WTC11 (cell line): ENCODE data around the gene TSPAN18. TPM values are rescaled to one million over a fixed set of nuclear protein-coding genes. Genes with fewer than 3 reads are reported as not detected.

ENCODE experiments used
- ATAC-seq: fragments of 200-7000 bp; cut with Tn5 transposase; 2 replicates; pipeline ENCODE4 v1.10.0; 2021; ENCODE audit warnings: mild to moderate bottlenecking, moderate library complexity
- CTCF ChIA-PET: fragments of 300-600 bp; sonication (Branson Sonifier 250); formaldehyde crosslinking; loops from one replicate; lab custom pipeline; 2021; ENCODE audit warnings: antibody characterized with exemption; lab: Charles Lee
- POLR2A ChIA-PET: fragments of 350-600 bp; sonication (Branson Sonifier 250); formaldehyde crosslinking; loops from one replicate; lab custom pipeline; 2021; ENCODE audit warnings: antibody characterized with exemption; lab: Charles Lee
- DNase-seq: peaks from one replicate; pipeline ENCODE4 v3.0.0; 2021; ENCODE audit warnings: low spot score
- H3K27ac Mint-ChIP-seq: 2 replicates; pipeline ENCODE4 v1.8.0; 2021; ENCODE audit warnings: mixed read lengths
- H3K27me3 Mint-ChIP-seq: 2 replicates; pipeline ENCODE4 v1.8.0; 2021; ENCODE audit warnings: low read depth, mild to moderate bottlenecking, moderate library complexity, mixed read lengths
- H3K36me3 Mint-ChIP-seq: 2 replicates; pipeline ENCODE4 v1.8.0; 2021; ENCODE audit warnings: mixed read lengths
- H3K4me1 Mint-ChIP-seq: 2 replicates; pipeline ENCODE4 v1.8.0; 2022; ENCODE audit warnings: mixed read lengths
- H3K4me3 Mint-ChIP-seq: 2 replicates; pipeline ENCODE4 v1.8.0; 2021; ENCODE audit warnings: mild to moderate bottlenecking, moderate library complexity, mixed read lengths
- H3K9me3 Mint-ChIP-seq: 2 replicates; pipeline ENCODE4 v1.8.0; 2021; ENCODE audit warnings: mixed read lengths
- AFF4 ChIP-seq: sonication (generic); formaldehyde crosslinking; IDR thresholded peaks from 2 replicates; pipeline ENCODE4 v1.8.1; 2023; ENCODE audit warnings: mild to moderate bottlenecking, missing genetic modification reagents, borderline replicate concordance
- AR ChIP-seq: fragments of 250-450 bp; sonication (Bioruptor Pico); IDR thresholded peaks from 2 replicates; pipeline ENCODE4 v1.9.0; 2021; ENCODE audit warnings: mild to moderate bottlenecking
- ATF3 ChIP-seq: sonication (generic); formaldehyde crosslinking; conservative IDR thresholded peaks from 2 replicates; pipeline ENCODE4 v1.8.1; 2022; ENCODE audit warnings: mild to moderate bottlenecking, missing genetic modification reagents
- CREB1 ChIP-seq: sonication (generic); formaldehyde crosslinking; IDR thresholded peaks from 2 replicates; pipeline ENCODE4 v1.8.0; 2023; ENCODE audit warnings: mild to moderate bottlenecking, missing genetic modification reagents
- CREM ChIP-seq: sonication (generic); formaldehyde crosslinking; IDR thresholded peaks from 2 replicates; pipeline ENCODE4 v1.8.1; 2022; ENCODE audit warnings: mild to moderate bottlenecking, missing genetic modification reagents, moderate library complexity
- ELF4 ChIP-seq: sonication (generic); formaldehyde crosslinking; IDR thresholded peaks from 2 replicates; pipeline ENCODE4 v1.8.1; 2022; ENCODE audit warnings: low read depth, mild to moderate bottlenecking, moderate library complexity, missing genetic modification reagents
- GABPB1 ChIP-seq: sonication (generic); formaldehyde crosslinking; IDR thresholded peaks from 2 replicates; pipeline ENCODE4 v1.8.1; 2023; ENCODE audit warnings: mild to moderate bottlenecking, missing genetic modification reagents
- JUN ChIP-seq: sonication (generic); formaldehyde crosslinking; IDR thresholded peaks from 2 replicates; pipeline ENCODE4 v1.8.0; 2023; ENCODE audit warnings: mild to moderate bottlenecking, missing genetic modification reagents
- KAT7 ChIP-seq: sonication (generic); formaldehyde crosslinking; IDR thresholded peaks from 2 replicates; pipeline ENCODE4 v1.8.1; 2023; ENCODE audit warnings: missing genetic modification reagents, mild to moderate bottlenecking, borderline replicate concordance
- MLX ChIP-seq: sonication (generic); formaldehyde crosslinking; IDR thresholded peaks from 2 replicates; pipeline ENCODE4 v1.8.1; 2023; ENCODE audit warnings: mild to moderate bottlenecking, missing genetic modification reagents, moderate library complexity
- MYBL2 ChIP-seq: sonication (generic); formaldehyde crosslinking; IDR thresholded peaks from 2 replicates; pipeline ENCODE4 v1.8.1; 2023; ENCODE audit warnings: mild to moderate bottlenecking, moderate library complexity, missing genetic modification reagents
- PRDM15 ChIP-seq: sonication (generic); formaldehyde crosslinking; IDR thresholded peaks from 2 replicates; pipeline ENCODE4 v1.8.0; 2022; ENCODE audit warnings: missing genetic modification reagents
- PRRX2 ChIP-seq: fragments of 250-450 bp; sonication (Bioruptor Pico); IDR thresholded peaks from 2 replicates; pipeline ENCODE4 v1.8.0; 2021; ENCODE audit warnings: mild to moderate bottlenecking
- RORB ChIP-seq: fragments of 250-450 bp; sonication (Bioruptor Pico); IDR thresholded peaks from 2 replicates; pipeline ENCODE4 v1.9.0; 2021; ENCODE audit warnings: mild to moderate bottlenecking
- USF2 ChIP-seq: sonication (generic); formaldehyde crosslinking; IDR thresholded peaks from 2 replicates; pipeline ENCODE4 v1.8.1; 2023; ENCODE audit warnings: mild to moderate bottlenecking, missing genetic modification reagents, moderate library complexity
- ZBTB43 ChIP-seq: sonication (generic); formaldehyde crosslinking; IDR thresholded peaks from 2 replicates; pipeline ENCODE4 v1.8.1; 2023; ENCODE audit warnings: mild to moderate bottlenecking, missing genetic modification reagents
- ZNF121 ChIP-seq: sonication (generic); formaldehyde crosslinking; IDR thresholded peaks from 2 replicates; pipeline ENCODE4 v1.8.0; 2023; ENCODE audit warnings: missing genetic modification reagents
- ZNF263 ChIP-seq: sonication (generic); formaldehyde crosslinking; IDR thresholded peaks from 2 replicates; pipeline ENCODE4 v1.8.1; 2022; ENCODE audit warnings: low read depth, mild to moderate bottlenecking, moderate library complexity, missing genetic modification reagents
- ZNF425 ChIP-seq: fragments of 250-450 bp; sonication (Bioruptor Pico); conservative IDR thresholded peaks from 2 replicates; pipeline ENCODE4 v1.9.0; 2021; ENCODE audit warnings: mild to moderate bottlenecking
- ZNF671 ChIP-seq: fragments of 250-450 bp; sonication (Bioruptor Pico); IDR thresholded peaks from 2 replicates; pipeline ENCODE4 v1.8.0; 2021; ENCODE audit warnings: mild to moderate bottlenecking
- total RNA-seq: library from RNA; stranded (reverse); gene quantifications from 3 replicates; pipeline ENCODE4 v1.2.3, GENCODE V29; 2021

The TSPAN18 gene
- total RNA-seq, 1 experiment from 2014 or later, result 44.7 TPM

- H3K4me1 Mint-ChIP-seq, result peaks cover 11% of the 10 kb centered on the region
- peaks cover under 1% of the 10 kb centered on the region; the same call in 1 of the 2 replicates for H3K27me3 Mint-ChIP-seq
- no peak for TF ChIP-seq GABPB1 (CRISPR knock-in tag)
- no peak for TF ChIP-seq JUN (CRISPR knock-in tag)
- no peak for TF ChIP-seq ZNF671
- no peak overlapping the region for H3K27ac Mint-ChIP-seq
- CTCF ChIA-PET, result no interaction called here
- peaks cover 14% of the 10 kb centered on the region for H3K9me3 Mint-ChIP-seq
- POLR2A ChIA-PET, result no interaction called here
- no peak for ATAC-seq
- H3K36me3 Mint-ChIP-seq, result peaks cover 12% of the 10 kb centered on the region
- H3K4me3 Mint-ChIP-seq, result no peak overlapping the region
- no peak for DNase-seq
Observed at GRCh38 chr11:44818110-44818509, 91.3 kb downstream of the TSPAN18 start.

- ChIA-PET CTCF (no interaction called here), POLR2A (no interaction called here)
- Mint-ChIP-seq H3K27me3 (peaks cover 7% of the 10 kb centered on the region; the same call in 1 of the 2 replicates), H3K27ac (0 out of 2 replicates have a peak overlapping the region, but pooled peaks have one; percentile 35), H3K4me1 (peaks cover 16% of the 10 kb centered on the region), H3K4me3 (no peak overlapping the region), H3K9me3 (peaks cover 20% of the 10 kb centered on the region), H3K36me3 (peaks cover 18% of the 10 kb centered on the region)
- ATAC-seq (no peak), DNase-seq (no peak)
- TF ChIP-seq KAT7 (CRISPR knock-in tag) (no peak), CREM (CRISPR knock-in tag) (no peak), USF2 (no peak), ZNF425 (CRISPR knock-in tag) (no peak), MLX (CRISPR knock-in tag) (no peak), CREB1 (CRISPR knock-in tag) (no peak), PRRX2 (CRISPR knock-in tag) (no peak), RORB (CRISPR knock-in tag) (no peak), ELF4 (CRISPR knock-in tag) (no peak), AFF4 (CRISPR knock-in tag) (no peak), MYBL2 (no peak), PRDM15 (no peak), ZNF121 (CRISPR knock-in tag) (no peak), ZNF263 (CRISPR knock-in tag) (no peak), ZBTB43 (CRISPR knock-in tag) (no peak), ATF3 (CRISPR knock-in tag) (no peak), AR (CRISPR knock-in tag) (no peak)
Observed at GRCh38 chr11:44819346-44819745, 92.6 kb downstream of the TSPAN18 start.
